Jurkat, Clone E6-1 (cell line): ENCODE measurements around the gene TBC1D25.
"Not testable (repeated sequence)": the region's sequence is repeated elsewhere in the genome, so short reads cannot be mapped to it uniquely, and the experiment has no call there.

Source experiments
- DNase-seq: peaks from one replicate; pipeline ENCODE4 v3.0.0-alpha.2; 2011; ENCODE audit warnings: low read depth, low spot score
- H3K4me3 ChIP-seq: 2 replicates; pipeline ENCODE4 v1.5.1; 2011; ENCODE audit warnings: mild to moderate bottlenecking, low read length, control low read depth, moderate library complexity

Gene TBC1D25

GRCh38 chrX:48514868-48515460 lies 24.6 kb upstream of the TBC1D25 start:
- no peak for DNase-seq
- no peak overlapping the region for H3K4me3 ChIP-seq

GRCh38 chrX:48515842-48516241 lies 23.7 kb upstream of the TBC1D25 start:
- no peak overlapping the region for H3K4me3 ChIP-seq
- no peak for DNase-seq

GRCh38 chrX:48516285-48516684 lies 23.2 kb upstream of the TBC1D25 start:
- DNase-seq = no peak
- H3K4me3 ChIP-seq = no peak overlapping the region

GRCh38 chrX:48516987-48517386 lies 22.5 kb upstream of the TBC1D25 start:
- no peak overlapping the region for H3K4me3 ChIP-seq
- no peak for DNase-seq

GRCh38 chrX:48519481-48519880 lies 20.0 kb upstream of the TBC1D25 start:
- H3K4me3 ChIP-seq = not testable (repeated sequence)

GRCh38 chrX:48520455-48520854 lies 19.1 kb upstream of the TBC1D25 start:
- peak; percentile 26 for DNase-seq
- H3K4me3 ChIP-seq = no peak overlapping the region

More at GRCh38 chrX:48519481-48519880, 20.0 kb upstream of the TBC1D25 start:
- DNase-seq = not testable (repeated sequence)

- H3K4me3 ChIP-seq = peak overlapping the region; percentile 88
- DNase-seq = peak; percentile 18
Measured at GRCh38 chrX:48520976-48521352, 18.6 kb upstream of the TBC1D25 start.

GRCh38 chrX:48521353-48522243 lies 17.9 kb upstream of the TBC1D25 start, which contains the start of gene EBP:
Gene EBP, plus strand, starts transcription at chrX:48521808. Its CDS starts 1,964 bp downstream, at chrX:48523772.
- H3K4me3 ChIP-seq = peak within 1 kb of the TSS; percentile 88
- peak; percentile 94 for DNase-seq

GRCh38 chrX:48522291-48522690 lies 17.2 kb upstream of the TBC1D25 start:
- no peak for DNase-seq
- peak overlapping the region; percentile 88 for H3K4me3 ChIP-seq

- no peak overlapping the region for H3K4me3 ChIP-seq
Measured at GRCh38 chrX:48523682-48524081, 15.8 kb upstream of the TBC1D25 start.

GRCh38 chrX:48525853-48526252 lies 13.7 kb upstream of the TBC1D25 start:
- H3K4me3 ChIP-seq, DNase-seq: not testable (repeated sequence)

More at GRCh38 chrX:48523682-48524081, 15.8 kb upstream of the TBC1D25 start:
- DNase-seq = no peak

- H3K4me3 ChIP-seq = no peak overlapping the region
- DNase-seq = no peak
Measured at GRCh38 chrX:48530736-48531135, 8.8 kb upstream of the TBC1D25 start.

GRCh38 chrX:48531358-48531959 lies 8.1 kb upstream of the TBC1D25 start:
- no peak overlapping the region for H3K4me3 ChIP-seq
- no peak for DNase-seq

GRCh38 chrX:48532161-48532560 lies 7.4 kb upstream of the TBC1D25 start:
- no peak for DNase-seq
- H3K4me3 ChIP-seq = no peak overlapping the region

- no peak overlapping the region for H3K4me3 ChIP-seq
- no peak for DNase-seq
Measured at GRCh38 chrX:48533165-48533564, 6.3 kb upstream of the TBC1D25 start.

GRCh38 chrX:48538641-48539344 lies 721 bp upstream of the TBC1D25 start:
- H3K4me3 ChIP-seq = peak overlapping the region; percentile 15; the same call in 1 of the 2 replicates
- DNase-seq = no peak

GRCh38 chrX:48540028-48540375 lies 488 bp downstream of the TBC1D25 start:
- H3K4me3 ChIP-seq = peak overlapping the region; percentile 70
- DNase-seq = peak; percentile 15

- DNase-seq = no peak
- H3K4me3 ChIP-seq = peak overlapping the region; percentile 70
Measured at GRCh38 chrX:48540480-48540879, 966 bp downstream of the TBC1D25 start.

- H3K4me3 ChIP-seq = no peak overlapping the region
- DNase-seq = no peak
Measured at GRCh38 chrX:48541140-48541814, 1.8 kb downstream of the TBC1D25 start.
